ENCODE data around the gene RORB.

- TF ChIP-seq CTCF (IDR thresholded peaks at IDR 0.05) (no peak), POLR2A (IDR thresholded peaks at IDR 0.05) (no peak)
These were observed 113.5 kb downstream of the RORB start for GRCh38 chr9:74610523-74611061.

Measured in body of pancreas (tissue), 4 donors.